GM19240 (cell line): ENCODE data around the gene ALAS1.
"Not testable (repeated sequence)": the region's sequence is repeated elsewhere in the genome, so short reads cannot be mapped to it uniquely, and the experiment has no call there.

Source experiments
- DNase-seq: peaks from one replicate; pipeline ENCODE4 v3.0.0; 2011; ENCODE audit warnings: low spot score; ENCODE audit not compliant: insufficient read length

The ALAS1 gene

DNA sequence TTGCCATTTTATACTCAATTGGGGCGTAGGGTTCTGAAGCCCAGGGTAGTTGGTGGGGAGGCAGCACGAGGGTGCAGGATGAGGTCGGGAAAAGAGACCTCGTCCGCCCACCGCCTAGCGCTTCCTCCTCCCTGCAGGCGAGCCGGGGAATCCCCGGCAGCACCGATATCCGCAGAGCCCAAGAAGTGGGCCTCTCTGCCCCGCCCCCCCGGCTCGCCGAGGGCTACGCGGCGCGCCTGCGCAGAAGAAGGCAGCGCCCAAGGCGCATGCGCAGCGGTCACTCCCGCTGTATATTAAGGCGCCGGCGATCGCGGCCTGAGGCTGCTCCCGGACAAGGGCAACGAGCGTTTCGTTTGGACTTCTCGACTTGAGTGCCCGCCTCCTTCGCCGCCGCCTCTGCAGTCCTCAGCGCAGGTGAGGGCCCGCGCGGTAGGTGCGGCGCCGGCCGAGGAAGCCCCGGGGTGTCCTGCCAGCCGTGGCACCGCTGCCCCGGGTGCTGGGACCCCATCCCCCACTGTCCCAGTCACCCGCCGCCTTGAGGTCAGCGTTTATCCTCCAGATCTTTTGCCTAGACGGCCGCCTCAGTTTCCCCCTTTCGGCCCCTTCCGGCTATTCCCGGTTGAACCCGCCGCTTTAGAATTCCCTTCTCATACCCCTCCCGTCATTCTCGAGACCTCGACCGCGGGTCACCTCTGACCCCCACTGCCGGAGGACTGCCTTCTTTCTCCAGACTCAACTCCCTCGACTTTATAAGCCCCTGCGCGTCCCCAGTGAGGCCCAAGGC is at the start of gene ALAS1:
ALAS1 (plus strand) TSS at position 319 of the 784 bp plus-strand sequence. CDS start 1,082 bp downstream, outside the sequence.
- peak; percentile 97 for DNase-seq

GRCh38 chr3:52149021-52149420 is 48.9 kb upstream of the ALAS1 start:
- no peak for DNase-seq

DNA sequence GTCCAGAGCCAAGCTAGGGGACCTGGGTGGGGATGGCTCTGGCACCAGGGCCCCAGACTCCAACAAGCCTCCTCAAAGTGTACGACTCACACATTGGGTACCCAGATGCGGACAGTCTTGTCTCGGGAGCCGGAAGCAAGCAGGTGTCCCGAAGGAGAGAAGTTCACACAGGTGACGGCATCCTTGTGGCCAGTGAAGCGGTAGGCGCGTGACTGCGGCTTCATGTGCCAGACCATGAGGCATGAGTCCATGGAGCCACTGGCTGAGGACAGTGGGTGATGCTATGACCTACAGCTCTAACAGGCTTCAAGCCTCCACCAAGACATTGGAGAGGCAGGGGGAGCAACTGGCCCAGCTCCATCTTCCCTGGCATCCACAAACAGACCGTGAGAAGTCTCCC is 48.2 kb upstream of the ALAS1 start:
- DNase-seq, result no peak

DNA sequence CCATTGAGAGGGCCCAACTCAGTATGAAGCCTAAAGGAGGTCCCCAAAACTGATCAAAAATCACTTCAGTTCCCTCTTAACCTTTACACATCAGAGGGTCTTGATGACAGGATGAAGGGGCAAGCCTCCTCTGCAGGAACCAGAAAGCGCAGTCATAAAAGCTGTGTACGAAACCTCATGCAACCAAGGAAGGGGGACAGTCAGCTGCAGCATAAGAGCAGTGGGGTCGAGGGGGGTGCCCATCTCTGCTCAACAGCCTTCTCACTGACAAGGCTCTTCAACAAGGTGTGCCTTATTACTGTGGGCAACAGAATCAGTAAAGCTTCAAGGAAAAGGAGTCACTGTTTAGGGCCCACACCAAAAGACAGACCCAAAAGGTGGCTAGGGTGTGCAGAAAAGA is 47.6 kb upstream of the ALAS1 start:
- no peak for DNase-seq

DNA sequence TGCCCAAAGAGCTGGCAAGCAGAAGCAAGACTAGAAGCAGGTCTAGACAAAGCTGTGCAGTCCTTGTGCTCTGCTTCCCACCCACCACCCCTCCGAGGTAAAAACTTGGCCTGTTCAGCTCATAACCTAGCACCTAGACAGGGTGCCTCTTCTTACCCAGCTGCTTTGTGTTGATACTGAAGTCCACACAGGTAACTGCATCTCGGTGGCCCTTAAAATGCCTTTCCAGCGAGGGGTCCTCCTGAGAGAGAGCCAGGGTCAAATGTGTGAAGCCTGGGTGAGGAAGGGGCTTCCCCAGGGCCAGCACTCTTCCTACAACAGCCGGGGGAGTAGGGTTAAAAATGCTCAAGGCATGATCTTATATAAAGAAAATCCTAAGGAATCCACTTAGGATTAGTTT is 47.1 kb upstream of the ALAS1 start:
- DNase-seq, result no peak

- not testable (repeated sequence) for DNase-seq
These were observed 46.0 kb upstream of the ALAS1 start for GRCh38 chr3:52151991-52152390.

GRCh38 chr3:52153389-52154096 is 44.4 kb upstream of the ALAS1 start:
- DNase-seq, result no peak

DNA sequence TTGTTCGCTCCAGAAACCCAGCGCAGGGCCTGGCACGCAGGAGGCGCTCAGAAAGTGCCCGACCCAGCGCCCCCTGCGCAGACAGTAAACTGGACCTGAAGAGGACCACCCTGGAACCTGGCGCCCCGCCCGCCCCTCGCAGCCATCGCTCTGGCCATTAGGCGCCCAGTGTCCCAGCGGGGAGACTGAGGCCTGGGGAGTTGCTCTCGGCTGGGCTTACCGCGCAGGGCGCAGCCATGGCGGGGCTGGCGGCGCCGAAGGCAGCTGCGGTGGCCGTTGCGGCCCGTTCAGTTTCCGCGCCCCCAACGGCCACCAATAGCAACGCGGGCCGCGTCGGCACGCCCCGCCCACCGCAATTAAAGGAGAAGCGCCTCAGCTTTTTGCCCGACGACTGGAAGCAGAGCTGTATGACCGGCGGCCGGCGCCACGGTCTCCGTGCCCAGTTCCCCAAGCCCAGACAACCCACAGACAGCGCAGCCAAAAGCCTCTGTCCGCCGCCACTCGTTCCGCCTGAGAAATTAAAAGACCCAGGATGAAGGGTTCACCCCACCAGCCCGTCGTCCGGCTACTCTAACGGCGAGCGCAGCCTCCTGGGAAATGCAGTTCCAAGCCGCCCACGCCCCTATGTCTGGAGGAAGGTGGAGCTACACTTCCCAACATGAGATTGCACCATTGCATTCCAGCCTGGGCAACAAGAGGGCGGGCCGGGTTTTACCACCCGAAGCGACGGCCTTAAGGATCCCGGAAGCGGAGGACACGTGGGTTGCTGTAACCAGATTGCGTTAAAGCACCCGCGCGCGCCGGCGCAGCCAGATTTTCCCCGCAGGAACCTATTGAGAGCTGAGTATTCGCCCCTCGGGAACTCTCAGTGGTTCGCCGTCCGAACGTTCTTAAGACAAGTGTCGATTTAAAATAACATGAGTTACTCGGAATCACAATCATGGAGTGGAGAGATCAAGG is 43.5 kb upstream of the ALAS1 start, which contains the start of gene POC1A:
POC1A (minus strand) TSS at position 289 of the 960 bp plus-strand sequence; CDS start at position 238, 51 bp downstream.
- peak; percentile 85 for DNase-seq

- DNase-seq, result no peak
These were observed 42.0 kb upstream of the ALAS1 start for GRCh38 chr3:52155912-52156311.

DNA sequence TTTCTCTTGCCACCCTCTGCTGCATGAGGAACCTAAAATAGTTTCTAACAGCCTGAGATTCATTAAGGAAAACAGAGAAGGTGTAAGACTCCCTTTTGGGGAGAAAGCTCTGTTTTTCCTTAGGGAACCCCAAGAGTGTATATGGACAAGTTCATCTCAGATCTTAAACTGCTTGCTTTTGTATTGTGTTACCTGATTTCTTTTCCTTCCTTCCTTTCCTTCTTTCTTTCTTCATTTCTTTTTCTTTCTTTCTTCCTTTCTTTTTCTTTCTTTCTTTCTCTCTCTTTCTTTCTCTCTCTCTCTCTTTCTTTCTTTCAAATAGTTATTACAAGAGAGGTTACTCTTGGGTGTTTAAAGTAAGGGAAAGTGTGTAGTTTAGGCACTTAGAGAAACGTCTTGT is 38.5 kb upstream of the ALAS1 start:
- no peak for DNase-seq

DNA sequence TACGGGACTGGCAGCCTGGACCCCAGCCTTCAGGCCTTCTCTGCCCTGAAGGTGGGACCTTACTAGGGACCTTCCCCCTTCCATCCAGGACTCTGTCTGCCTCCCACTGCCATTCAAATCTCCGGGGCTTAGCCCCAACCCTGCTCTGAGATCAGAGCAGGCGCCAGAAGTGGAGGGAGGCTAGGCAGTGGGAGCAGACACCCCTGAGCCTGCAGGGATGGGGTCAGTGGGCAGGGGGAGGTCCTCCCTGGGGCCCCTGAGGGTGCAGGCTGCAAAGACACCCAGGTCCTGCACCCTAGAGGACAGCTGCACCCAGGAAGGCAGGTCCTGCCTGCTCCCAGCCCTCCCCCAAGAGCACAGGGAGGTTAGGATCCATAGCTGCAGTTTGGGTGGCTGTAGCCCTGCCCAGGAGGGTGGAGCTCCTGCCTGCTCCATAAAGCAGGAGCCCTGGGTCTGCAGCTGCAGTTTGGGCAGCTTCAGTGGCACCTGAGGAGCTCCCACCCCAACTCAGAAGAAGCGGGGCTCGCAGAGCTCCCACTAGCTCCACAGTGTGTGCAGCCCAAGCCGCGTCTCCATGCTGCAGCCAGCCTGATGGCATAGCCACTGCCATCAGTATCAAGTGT is 35.6 kb upstream of the ALAS1 start:
- no peak for DNase-seq

DNA sequence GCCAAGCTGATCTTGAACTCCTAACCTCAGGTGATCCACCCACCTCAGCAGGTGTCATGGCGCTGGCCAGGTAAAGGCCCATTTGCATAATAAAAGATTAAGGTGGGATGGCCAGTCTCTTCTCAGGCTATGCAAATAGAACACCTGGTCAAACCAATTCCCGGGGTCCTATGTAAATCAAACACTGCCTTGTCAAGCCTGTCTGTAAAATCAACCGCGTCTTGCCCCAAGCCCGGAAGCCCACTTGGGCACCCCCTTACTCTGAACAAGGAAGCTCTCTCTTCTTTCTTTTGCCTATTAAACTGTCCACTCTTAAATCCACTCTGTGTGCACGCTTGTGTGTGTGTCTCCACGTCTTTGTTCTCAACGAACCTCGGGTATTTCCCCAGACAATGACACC is 30.7 kb upstream of the ALAS1 start:
- DNase-seq, result no peak

DNA sequence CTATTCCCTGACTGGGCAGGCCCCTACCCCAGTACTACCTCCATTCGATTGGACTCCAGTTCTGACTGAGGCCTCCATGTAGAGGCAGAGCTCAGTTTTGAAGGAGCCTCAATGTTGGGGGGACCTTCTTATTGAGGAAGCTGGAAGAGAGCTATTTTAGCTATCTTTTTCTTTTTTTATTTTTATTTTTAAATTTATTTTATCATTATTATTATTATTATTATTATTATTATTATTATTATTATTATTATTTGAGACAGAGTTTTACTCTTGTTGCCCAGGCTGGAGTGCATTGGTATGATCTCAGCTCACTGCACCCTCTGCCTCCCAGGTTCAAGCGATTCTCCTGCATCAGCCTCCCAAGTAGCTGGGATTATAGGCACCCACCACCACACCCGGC is 27.7 kb upstream of the ALAS1 start:
- not testable (repeated sequence) for DNase-seq

DNA sequence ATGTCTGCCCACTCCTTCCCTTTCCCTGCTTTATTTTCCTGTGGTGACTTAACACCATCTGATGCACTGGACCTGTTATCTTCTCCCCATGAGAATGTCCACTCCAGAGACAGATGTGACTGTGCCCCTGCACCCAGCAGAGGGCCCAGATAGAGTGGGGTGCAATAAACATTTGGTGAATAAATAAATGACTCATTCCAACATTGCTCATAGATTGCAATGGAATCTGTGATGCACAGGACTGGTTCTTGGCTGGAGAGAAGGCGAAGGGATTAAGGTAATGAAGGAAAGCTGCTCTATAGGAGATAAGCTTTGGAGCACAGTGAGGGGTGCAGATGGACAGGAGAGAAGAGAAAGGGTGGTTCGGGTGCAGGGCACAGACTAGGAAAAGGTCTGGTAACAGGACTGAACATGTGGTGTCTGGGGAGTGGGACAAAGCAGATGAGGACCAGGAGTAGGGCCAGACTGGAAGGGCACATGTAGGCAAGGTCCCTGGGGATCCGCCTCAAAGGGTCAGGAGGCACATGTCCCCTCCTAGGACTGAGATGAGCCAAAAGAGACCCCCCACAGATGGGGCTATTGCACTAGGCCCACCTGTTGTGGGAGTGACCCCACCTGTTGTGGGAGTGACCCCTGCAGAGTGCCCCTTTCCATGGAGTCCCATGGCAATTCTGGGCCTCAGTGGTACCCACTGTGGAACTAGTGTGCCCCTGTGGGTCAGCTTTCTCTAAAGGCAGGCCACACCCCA is 26.3 kb upstream of the ALAS1 start:
- no peak for DNase-seq

- no peak for DNase-seq
These were observed 25.6 kb upstream of the ALAS1 start for GRCh38 chr3:52172262-52172757.

DNA sequence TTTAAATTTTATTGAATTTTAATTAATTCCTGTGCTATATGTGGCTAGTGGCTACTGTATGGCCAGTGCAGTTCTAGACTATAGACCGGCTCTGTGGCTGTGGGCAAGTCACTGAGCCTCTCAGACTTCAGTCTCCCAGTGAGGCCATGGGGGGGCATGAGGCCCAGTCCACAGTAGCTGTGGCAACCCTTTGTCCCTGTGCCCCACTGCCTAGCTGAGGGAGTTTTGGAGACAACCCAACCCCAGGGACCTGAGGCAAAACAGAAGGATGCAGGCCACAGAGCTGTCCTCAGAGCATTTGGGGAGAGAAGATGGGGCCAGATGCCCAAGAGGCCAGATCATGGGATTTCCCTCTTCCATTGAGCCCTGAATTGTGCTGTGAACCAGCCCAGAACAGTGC is 24.9 kb upstream of the ALAS1 start:
- DNase-seq, result no peak

GRCh38 chr3:52174896-52175295 is 23.1 kb upstream of the ALAS1 start:
- no peak for DNase-seq

GRCh38 chr3:52175416-52176179 is 22.4 kb upstream of the ALAS1 start:
- no peak for DNase-seq

DNA sequence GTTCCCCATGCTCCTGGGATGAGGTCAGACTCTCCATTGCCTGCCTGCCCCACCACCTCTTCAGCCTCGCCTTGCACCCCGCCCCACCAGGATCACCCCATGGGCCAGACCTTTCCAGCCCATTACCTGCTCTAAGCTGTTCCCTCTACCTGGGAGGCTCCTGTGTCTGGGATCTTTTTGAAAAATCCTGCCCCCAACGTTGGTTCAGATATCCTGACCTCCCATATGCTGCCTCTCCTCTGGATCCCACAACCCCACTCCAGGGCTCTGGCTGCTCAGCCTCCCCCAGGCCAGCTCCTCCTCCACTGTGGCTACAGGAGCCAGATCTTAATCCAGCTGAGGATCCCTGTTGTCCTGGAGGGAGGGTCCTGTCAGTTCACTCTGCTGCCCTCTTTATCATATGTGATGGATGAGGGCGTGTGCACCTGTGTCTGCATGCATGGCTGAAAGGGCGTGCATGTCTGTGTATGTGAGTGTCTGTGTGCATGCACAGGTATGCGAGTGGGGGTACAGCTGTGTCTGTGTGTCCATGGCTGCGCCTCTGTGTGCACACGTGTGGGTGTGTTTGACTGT is 21.7 kb upstream of the ALAS1 start:
- DNase-seq, result no peak
